H1 (cell line): Measurements from ENCODE around the gene COLEC12. TPM values are rescaled to one million over a fixed set of nuclear protein-coding genes. Genes with fewer than 3 reads are reported as not detected.

Source experiments
- CTCF ChIA-PET: fragments of 300-600 bp; sonication (Branson Sonifier 250); formaldehyde crosslinking; loops from one replicate; lab custom pipeline; 2021; ENCODE audit not compliant: partially characterized antibody; lab: Charles Lee
- POLR2A ChIA-PET: fragments of 300-600 bp; sonication (Branson Sonifier 250); formaldehyde crosslinking; loops from one replicate; lab custom pipeline; 2021; ENCODE audit warnings: inconsistent platforms; ENCODE audit not compliant: partially characterized antibody; lab: Charles Lee
- DNase-seq, 2 experiments: peaks; one replicate each; pipeline versions ENCODE4 v3.0.0 to v3.0.0-alpha.2; 2010 to 2022; ENCODE audit warnings: low spot score in 2 of 2, low read depth in 1 of 2, mixed read lengths in 1 of 2
- FAIRE-seq: peaks from 2 replicates; lab custom pipeline; 2011; peaks lifted over from hg19 to GRCh38; lab: Jason Lieb, UNC
- H2AFZ ChIP-seq: 2 replicates; pipeline ENCODE4 v1.8.1; 2012; ENCODE audit warnings: low read length, inconsistent platforms
- H2AK5ac ChIP-seq: 2 replicates; pipeline ENCODE4 v1.6.1; 2013; ENCODE audit warnings: low read depth, low read length
- H2BK120ac ChIP-seq: replicated peaks from 2 replicates; pipeline ENCODE3; 2013; ENCODE audit warnings: low read depth, low read length, inconsistent platforms
- H2BK12ac ChIP-seq: 2 replicates; pipeline ENCODE4 v1.6.1; 2013; ENCODE audit warnings: low read depth, low read length
- H2BK15ac ChIP-seq: 2 replicates; pipeline ENCODE4 v1.6.1; 2013; ENCODE audit warnings: low read length
- H2BK20ac ChIP-seq: 2 replicates; pipeline ENCODE4 v1.6.1; 2013; ENCODE audit warnings: low read length
- H2BK5ac ChIP-seq: 2 replicates; pipeline ENCODE4 v1.6.1; 2013; ENCODE audit warnings: low read depth, low read length
- H3K14ac ChIP-seq: 2 replicates; pipeline ENCODE4 v1.6.1; 2013; ENCODE audit warnings: inconsistent platforms; ENCODE audit not compliant: insufficient read length
- H3K18ac ChIP-seq: 2 replicates; pipeline ENCODE4 v1.6.1; 2013; ENCODE audit warnings: low read length; ENCODE audit errors: extremely low read depth
- H3K23ac ChIP-seq: 2 replicates; pipeline ENCODE4 v1.6.1; 2013; ENCODE audit warnings: inconsistent platforms; ENCODE audit not compliant: insufficient read length
- H3K23me2 ChIP-seq: 2 replicates; pipeline ENCODE4 v1.6.1; 2013; ENCODE audit warnings: low read depth, low read length
- H3K27ac ChIP-seq: 2 replicates; pipeline ENCODE4 v1.6.1; 2011; ENCODE audit warnings: low read depth, low read length, inconsistent platforms
- H3K27me3 ChIP-seq, 4 experiments: replicated peaks in 1 of 4; 1 replicate in 1 of 4; 2 replicates in 3 of 4; pipeline versions ENCODE4 v1.6.1 to v1.8.1; 2011 to 2013; ENCODE audit warnings: low read length in 3 of 4, mild to moderate bottlenecking in 3 of 4, inconsistent platforms in 2 of 4, mixed read lengths in 2 of 4, moderate library complexity in 1 of 4; ENCODE audit not compliant: control insufficient read depth in 3 of 4, insufficient read depth in 3 of 4; ENCODE audit errors: extremely low read depth in 1 of 4
- H3K36me3 ChIP-seq, 4 experiments: 2 replicates each; pipeline versions ENCODE4 v1.6.1 to v1.8.1; 2011 to 2013; ENCODE audit warnings: mild to moderate bottlenecking in 4 of 4, low read length in 3 of 4, moderate library complexity in 2 of 4, control low read depth in 1 of 4, inconsistent platforms in 1 of 4; ENCODE audit not compliant: insufficient read depth in 4 of 4, control insufficient read depth in 2 of 4
- H3K4ac ChIP-seq: replicated peaks from 2 replicates; pipeline ENCODE3; 2013; ENCODE audit warnings: low read length, low read depth, mixed read lengths, inconsistent platforms; ENCODE audit not compliant: insufficient read length
- H3K4me1 ChIP-seq, 4 experiments: replicated peaks in 1 of 4; 1 replicate in 1 of 4; 2 replicates in 3 of 4; pipeline versions ENCODE4 v1.6.1 to v1.8.1; 2011 to 2013; ENCODE audit warnings: low read length in 3 of 4, inconsistent platforms in 2 of 4, mixed read lengths in 1 of 4; ENCODE audit not compliant: insufficient read depth in 4 of 4, control insufficient read depth in 3 of 4
- H3K4me2 ChIP-seq, 2 experiments: 2 replicates each; pipeline versions ENCODE4 v1.6.1 to v1.8.1; 2011 to 2013; ENCODE audit warnings: low read depth in 2 of 2, low read length in 2 of 2, control low read depth in 1 of 2, inconsistent platforms in 1 of 2, mild to moderate bottlenecking in 1 of 2; ENCODE audit not compliant: insufficient read depth in 1 of 2
- H3K4me3 ChIP-seq, 4 experiments: fragments of 200-600, 300-600 bp in 1 of 4; sonication (generic), shearing (Covaris generic), sonication (Bioruptor Twin) in 1 of 4; 2 replicates each; pipeline versions ENCODE4 v1.5.1 to v1.8.1; 2011 to 2016; ENCODE audit warnings: low read length in 4 of 4, low read depth in 3 of 4, control low read depth in 2 of 4, inconsistent platforms in 2 of 4, mild to moderate bottlenecking in 2 of 4, mixed read lengths in 1 of 4, moderate library complexity in 1 of 4; ENCODE audit not compliant: insufficient read depth in 2 of 4; ENCODE audit errors: extremely low read depth in 1 of 4
- H3K56ac ChIP-seq: replicated peaks from 2 replicates; pipeline ENCODE3; 2013; ENCODE audit warnings: low read depth, mild to moderate bottlenecking, mixed read lengths, low read length, inconsistent platforms; ENCODE audit not compliant: insufficient read length
- H3K79me1 ChIP-seq: 2 replicates; pipeline ENCODE4 v1.6.1; 2013; ENCODE audit warnings: low read depth, low read length, control low read depth
- H3K79me2 ChIP-seq, 2 experiments: 2 replicates each; pipeline versions ENCODE4 v1.6.1 to v1.8.1; 2012 to 2013; ENCODE audit warnings: low read length in 2 of 2, mild to moderate bottlenecking in 2 of 2, inconsistent platforms in 1 of 2; ENCODE audit not compliant: insufficient read depth in 2 of 2, control insufficient read depth in 1 of 2
- H3K9ac ChIP-seq, 4 experiments: replicated peaks in 1 of 4; 1 replicate in 1 of 4; 2 replicates in 3 of 4; pipeline versions ENCODE4 v1.6.1 to v1.8.1; 2011 to 2013; ENCODE audit warnings: low read depth in 3 of 4, low read length in 3 of 4, control low read depth in 2 of 4, mild to moderate bottlenecking in 2 of 4, moderate library complexity in 2 of 4, inconsistent platforms in 1 of 4; ENCODE audit errors: extremely low read depth in 1 of 4
- H3K9me3 ChIP-seq, 2 experiments: 2 replicates each; pipeline versions ENCODE4 v1.6.1 to v1.8.1; 2012 to 2013; ENCODE audit warnings: mild to moderate bottlenecking in 2 of 2, moderate library complexity in 2 of 2, control low read depth in 1 of 2, inconsistent platforms in 1 of 2, low read depth in 1 of 2, low read length in 1 of 2, mixed read lengths in 1 of 2; ENCODE audit not compliant: insufficient read depth in 2 of 2
- H4K20me1 ChIP-seq, 2 experiments: replicated peaks in 1 of 2; 2 replicates each; pipeline versions ENCODE3 to v1.8.1; 2011 to 2013; ENCODE audit warnings: inconsistent platforms in 2 of 2, low read length in 2 of 2, mild to moderate bottlenecking in 1 of 2; ENCODE audit not compliant: insufficient read depth in 2 of 2, control insufficient read depth in 1 of 2
- H4K5ac ChIP-seq: 2 replicates; pipeline ENCODE4 v1.6.1; 2013; ENCODE audit warnings: low read length, low read depth, mixed read lengths, inconsistent platforms; ENCODE audit not compliant: insufficient read length
- H4K8ac ChIP-seq: 2 replicates; pipeline ENCODE4 v1.8.0; 2013; ENCODE audit warnings: mild to moderate bottlenecking, moderate library complexity, low read length, inconsistent platforms; ENCODE audit not compliant: insufficient read depth; ENCODE audit errors: extremely low read depth
- H4K91ac ChIP-seq: replicated peaks from 2 replicates; pipeline ENCODE3; 2013; ENCODE audit warnings: low read length, mixed read lengths, inconsistent platforms; ENCODE audit not compliant: insufficient read length
- SIRT6 ChIP-seq: IDR thresholded peaks from one replicate; pipeline ENCODE4 v1.7.1; 2012; ENCODE audit warnings: low read length, inconsistent platforms
- WGBS, 2 experiments: shearing (Covaris generic) in 1 of 2; methylation state at CpG; one replicate each; pipeline versions ENCODE4 v1.1.6 to v1.1.7; 2013 to 2015; ENCODE audit warnings: low lambda C conversion rate in 2 of 2, mixed read lengths in 2 of 2, inconsistent platforms in 1 of 2, low coverage in 1 of 2, missing lambda C conversion rate in 1 of 2; ENCODE audit not compliant: insufficient replicate concordance in 2 of 2, insufficient coverage in 1 of 2, insufficient read length in 1 of 2; ENCODE audit errors: extremely low coverage in 1 of 2, missing lambda C conversion rate in 1 of 2; 5-methylcytosine and 5-hydroxymethylcytosine counted together
- polyA plus RNA-seq, 7 experiments: library from polyadenylated mRNA; depleted of rRNA in 3 of 7; stranded (reverse) in 5 of 7; unstranded in 2 of 7; fragments of >200 nt in 5 of 7; fragments of 200-250 nt in 2 of 7; gene quantifications; 1 replicate in 5 of 7; 2 replicates in 1 of 7; 4 replicates in 1 of 7; pipeline versions ENCODE4 v1.2.1 to v1.2.3, GENCODE V29; 2011 to 2013; ENCODE audit warnings: missing spikeins in 2 of 7, mixed read lengths in 2 of 7
- total RNA-seq: library from RNA; stranded (reverse); fragmentation: NEBNext Ultra II Directional; extraction: Animal tissue kit (Norgen Biotek cat#: 25700); gene quantifications from 2 replicates; pipeline ENCODE4 v1.2.1, GENCODE V29; 2021
- TF ChIP-seq, protein P1 (sequence below), 3 experiments: IDR thresholded peaks; 1 replicate in 2 of 3; 2 replicates in 1 of 3; pipeline versions ENCODE4 v1.5.1 to v1.6.1; 2011; ENCODE audit warnings: low read length in 3 of 3, mild to moderate bottlenecking in 3 of 3, inconsistent platforms in 2 of 3, low read depth in 1 of 3, moderate library complexity in 1 of 3; ENCODE audit not compliant: insufficient read depth in 1 of 3; ENCODE audit errors: control extremely low read depth in 1 of 3
- TF ChIP-seq, protein P2 (sequence below): IDR thresholded peaks from 2 replicates; pipeline ENCODE4 v1.6.1; 2011; ENCODE audit warnings: low read depth, mild to moderate bottlenecking, low read length; ENCODE audit not compliant: insufficient read depth

The COLEC12 gene
- total and polyA plus RNA-seq, 2 of the 8 experiments (the other 6 are each of a cell fraction or from before 2014, with no cell fraction given), result 0.44 to 2.3 TPM

DNA sequence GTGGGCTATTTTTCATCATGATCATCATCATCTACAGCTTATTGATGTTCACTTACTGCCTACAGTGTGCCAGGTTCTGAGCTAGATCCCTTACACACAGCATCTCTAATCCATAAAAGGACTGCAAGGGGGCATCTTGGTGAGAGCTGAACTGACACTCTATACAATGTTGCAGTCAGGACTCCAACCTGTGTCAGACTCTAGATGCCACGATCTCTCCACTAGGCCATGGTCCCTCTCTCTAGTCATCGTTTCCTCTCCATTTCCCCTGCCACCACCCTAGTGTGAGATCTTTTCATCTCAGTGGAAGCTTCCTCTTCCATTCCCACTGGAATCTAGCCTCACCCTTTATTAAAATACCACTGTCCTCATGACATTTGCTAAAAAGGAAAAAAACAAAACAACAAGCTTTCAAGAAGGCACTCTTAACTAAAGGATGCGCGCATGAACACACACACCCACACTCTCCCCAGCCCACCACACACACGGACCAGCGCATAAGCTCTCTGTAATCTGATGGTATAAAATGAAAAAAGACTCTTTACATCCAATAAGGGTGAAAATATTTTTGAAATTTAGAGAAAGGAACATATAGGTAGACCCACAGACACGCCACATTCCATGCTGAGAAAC, 139.3 kb downstream of the COLEC12 start:
- TF ChIP-seq SIRT6, result no peak
- TF ChIP-seq, protein P1, sequence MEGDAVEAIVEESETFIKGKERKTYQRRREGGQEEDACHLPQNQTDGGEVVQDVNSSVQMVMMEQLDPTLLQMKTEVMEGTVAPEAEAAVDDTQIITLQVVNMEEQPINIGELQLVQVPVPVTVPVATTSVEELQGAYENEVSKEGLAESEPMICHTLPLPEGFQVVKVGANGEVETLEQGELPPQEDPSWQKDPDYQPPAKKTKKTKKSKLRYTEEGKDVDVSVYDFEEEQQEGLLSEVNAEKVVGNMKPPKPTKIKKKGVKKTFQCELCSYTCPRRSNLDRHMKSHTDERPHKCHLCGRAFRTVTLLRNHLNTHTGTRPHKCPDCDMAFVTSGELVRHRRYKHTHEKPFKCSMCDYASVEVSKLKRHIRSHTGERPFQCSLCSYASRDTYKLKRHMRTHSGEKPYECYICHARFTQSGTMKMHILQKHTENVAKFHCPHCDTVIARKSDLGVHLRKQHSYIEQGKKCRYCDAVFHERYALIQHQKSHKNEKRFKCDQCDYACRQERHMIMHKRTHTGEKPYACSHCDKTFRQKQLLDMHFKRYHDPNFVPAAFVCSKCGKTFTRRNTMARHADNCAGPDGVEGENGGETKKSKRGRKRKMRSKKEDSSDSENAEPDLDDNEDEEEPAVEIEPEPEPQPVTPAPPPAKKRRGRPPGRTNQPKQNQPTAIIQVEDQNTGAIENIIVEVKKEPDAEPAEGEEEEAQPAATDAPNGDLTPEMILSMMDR (IDR thresholded peaks at IDR 0.05; ENCODE audit: control extremely low read depth in 1 of 3, insufficient read depth in 1 of 3, low read depth in 1 of 3, low read length in 3 of 3), result no peak
- TF ChIP-seq, protein P2, sequence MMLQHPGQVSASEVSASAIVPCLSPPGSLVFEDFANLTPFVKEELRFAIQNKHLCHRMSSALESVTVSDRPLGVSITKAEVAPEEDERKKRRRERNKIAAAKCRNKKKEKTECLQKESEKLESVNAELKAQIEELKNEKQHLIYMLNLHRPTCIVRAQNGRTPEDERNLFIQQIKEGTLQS, result no peak
- Histone ChIP-seq H4K8ac (no peak overlapping the region), H2BK120ac (no peak overlapping the region), H3K4me1 (peaks cover 0 to 15% (median 8%) of the 10 kb centered on the region in 4 experiments; a peak in 3 of 7 replicates), H2BK5ac (no peak overlapping the region), H3K27ac (no peak overlapping the region), H3K4me2 (no peak overlapping the region), H4K91ac (no peak overlapping the region), H3K79me1 (no peaks in the 10 kb centered on the region), H2BK12ac (no peak overlapping the region), H3K56ac (no peak overlapping the region), H3K9ac (no peak overlapping the region), H3K36me3 (no peaks in the 10 kb centered on the region), H2AFZ (no peak overlapping the region), H4K5ac (no peak overlapping the region), H2AK5ac (no peak overlapping the region), H2BK15ac (no peak overlapping the region), H3K23me2 (no peaks in the 10 kb centered on the region), H3K4me3 (no peak overlapping the region), H3K23ac (no peak overlapping the region), H4K20me1 (no peaks in the 10 kb centered on the region), H3K79me2 (no peaks in the 10 kb centered on the region), H3K14ac (no peak overlapping the region), H3K27me3 (no peaks in the 10 kb centered on the region), H2BK20ac (no peak overlapping the region), H3K4ac (no peak overlapping the region), H3K18ac (no peak overlapping the region), H3K9me3 (no peaks in the 10 kb centered on the region)
- ChIA-PET POLR2A (no interaction called here), CTCF (interaction anchor here (0.5 to 1.6 kb wide), 6 partner anchors 7 to 327 kb away, joined by 3 to 5 read pairs (median 4); no protein-coding TSS in a partner anchor)
- WGBS, 2 experiments, result 91% methylated on average over 7 of the region's 7 CpGs; no CpG with 5 or more reads in 1 of the 2 experiments
- FAIRE-seq (no peak), DNase-seq (no peak)
